HEK293 (cell line): ENCODE results near the gene SYNPO2L.
A peak's percentile ranks its signal among the peaks of the same experiment; 100 is the strongest.

ENCODE experiments used
- FEZF1 ChIP-seq: fragments of 450-650 bp; formaldehyde crosslinking; IDR thresholded peaks from 2 replicates; pipeline ENCODE4 v1.5.1; 2016; ENCODE audit warnings: missing biosample characterization, missing genetic modification characterization
- IKZF3 ChIP-seq: fragments of 450-650 bp; IDR thresholded peaks from 2 replicates; pipeline ENCODE4 v1.5.0; 2018; ENCODE audit warnings: missing biosample characterization, mild to moderate bottlenecking, missing genetic modification characterization, moderate library complexity
- SP7 ChIP-seq: fragments of 450-650 bp; formaldehyde crosslinking; IDR thresholded peaks from 2 replicates; pipeline ENCODE4 v1.5.1; 2016; ENCODE audit warnings: missing biosample characterization, missing genetic modification characterization
- TRIM28 ChIP-seq: IDR thresholded peaks from 2 replicates; pipeline ENCODE4 v1.6.1; 2011; ENCODE audit warnings: low read length, control low read depth, borderline replicate concordance
- WT1 ChIP-seq: fragments of 450-650 bp; formaldehyde crosslinking; IDR thresholded peaks from 2 replicates; pipeline ENCODE4 v1.5.1; 2016; ENCODE audit warnings: missing biosample characterization, missing genetic modification characterization
- ZFP69B ChIP-seq: fragments of 450-650 bp; formaldehyde crosslinking; IDR thresholded peaks from 2 replicates; pipeline ENCODE4 v1.5.1; 2016; ENCODE audit warnings: missing biosample characterization, missing genetic modification characterization
- ZNF121 ChIP-seq: fragments of 450-650 bp; formaldehyde crosslinking; IDR thresholded peaks from 2 replicates; pipeline ENCODE4 v1.5.1; 2016; ENCODE audit warnings: missing biosample characterization, missing genetic modification characterization
- ZNF138 ChIP-seq: fragments of 450-650 bp; formaldehyde crosslinking; IDR thresholded peaks from 2 replicates; pipeline ENCODE4 v1.5.1; 2016; ENCODE audit warnings: missing biosample characterization, missing genetic modification characterization, borderline replicate concordance
- ZNF146 ChIP-seq: fragments of 450-650 bp; formaldehyde crosslinking; IDR thresholded peaks from 2 replicates; pipeline ENCODE4 v1.5.1; 2016; ENCODE audit warnings: missing biosample characterization, missing genetic modification characterization
- ZNF155 ChIP-seq: fragments of 450-650 bp; formaldehyde crosslinking; IDR thresholded peaks from 2 replicates; pipeline ENCODE4 v1.5.1; 2016; ENCODE audit warnings: missing biosample characterization, missing genetic modification characterization
- ZNF16 ChIP-seq: fragments of 450-650 bp; formaldehyde crosslinking; IDR thresholded peaks from 2 replicates; pipeline ENCODE4 v1.5.1; 2016; ENCODE audit warnings: low read depth, missing biosample characterization, missing genetic modification characterization
- ZNF169 ChIP-seq: fragments of 450-650 bp; formaldehyde crosslinking; IDR thresholded peaks from 2 replicates; pipeline ENCODE4 v1.5.1; 2016; ENCODE audit warnings: missing biosample characterization, missing genetic modification characterization
- ZNF174 ChIP-seq: fragments of 450-650 bp; formaldehyde crosslinking; IDR thresholded peaks from 2 replicates; pipeline ENCODE4 v1.5.0; 2017; ENCODE audit warnings: missing biosample characterization, mild to moderate bottlenecking, missing genetic modification characterization
- ZNF274 ChIP-seq, 2 experiments: fragments of 200-500 bp in 1 of 2; fragments of 450-650 bp in 1 of 2; sonication (Bioruptor generic) in 1 of 2; formaldehyde crosslinking in 1 of 2; IDR thresholded peaks; 2 replicates each; pipeline versions ENCODE4 v1.5.1 to v1.6.1; 2014 to 2016; ENCODE audit warnings: borderline replicate concordance in 1 of 2, inconsistent platforms in 1 of 2, low read length in 1 of 2, missing biosample characterization in 1 of 2, missing genetic modification characterization in 1 of 2
- ZNF354C ChIP-seq: fragments of 450-650 bp; formaldehyde crosslinking; IDR thresholded peaks from 2 replicates; pipeline ENCODE4 v1.5.1; 2016; ENCODE audit warnings: missing biosample characterization, missing genetic modification characterization, low read depth, borderline replicate concordance
- ZNF416 ChIP-seq: fragments of 450-650 bp; formaldehyde crosslinking; IDR thresholded peaks from 2 replicates; pipeline ENCODE4 v1.5.1; 2016; ENCODE audit warnings: missing biosample characterization, missing genetic modification characterization
- ZNF510 ChIP-seq: fragments of 450-650 bp; formaldehyde crosslinking; IDR thresholded peaks from 2 replicates; pipeline ENCODE4 v1.5.1; 2018; ENCODE audit warnings: mild to moderate bottlenecking, missing genetic modification characterization, missing biosample characterization; ENCODE audit not compliant: insufficient replicate concordance
- ZNF561 ChIP-seq: fragments of 450-650 bp; IDR thresholded peaks from 2 replicates; pipeline ENCODE4 v1.5.1; 2018; ENCODE audit warnings: missing biosample characterization, missing genetic modification characterization, borderline replicate concordance
- ZNF837 ChIP-seq: fragments of 450-650 bp; formaldehyde crosslinking; IDR thresholded peaks from 2 replicates; pipeline ENCODE4 v1.5.1; 2016; ENCODE audit warnings: missing biosample characterization, missing genetic modification characterization
- ZXDB ChIP-seq: fragments of 450-650 bp; formaldehyde crosslinking; IDR thresholded peaks from 2 replicates; pipeline ENCODE4 v1.5.1; 2016; ENCODE audit warnings: missing biosample characterization, missing genetic modification characterization
- TF ChIP-seq, protein P1 (sequence below): fragments of 450-650 bp; formaldehyde crosslinking; IDR thresholded peaks from 2 replicates; pipeline ENCODE4 v1.5.1; 2017; ENCODE audit warnings: missing biosample characterization, missing genetic modification characterization
- TF ChIP-seq, protein P2 (sequence below): fragments of 450-650 bp; formaldehyde crosslinking; IDR thresholded peaks from 2 replicates; pipeline ENCODE4 v1.5.1; 2016; ENCODE audit warnings: missing biosample characterization, missing genetic modification characterization
- TF ChIP-seq, protein P3 (sequence below): fragments of 450-650 bp; formaldehyde crosslinking; IDR thresholded peaks from 2 replicates; pipeline ENCODE4 v1.5.1; 2016; ENCODE audit warnings: missing biosample characterization, missing genetic modification characterization
- TF ChIP-seq, protein P4 (sequence below): fragments of 450-650 bp; formaldehyde crosslinking; IDR thresholded peaks from 2 replicates; pipeline ENCODE4 v1.5.1; 2017; ENCODE audit warnings: missing biosample characterization, missing genetic modification characterization
- TF ChIP-seq, protein P5 (sequence below): fragments of 450-650 bp; formaldehyde crosslinking; IDR thresholded peaks from 2 replicates; pipeline ENCODE4 v1.5.1; 2016; ENCODE audit warnings: missing biosample characterization, missing genetic modification characterization
- TF ChIP-seq, protein P6 (sequence below): fragments of 450-650 bp; formaldehyde crosslinking; IDR thresholded peaks from 2 replicates; pipeline ENCODE4 v1.5.1; 2016; ENCODE audit warnings: missing biosample characterization, missing genetic modification characterization, low read depth

SYNPO2L gene

DNA sequence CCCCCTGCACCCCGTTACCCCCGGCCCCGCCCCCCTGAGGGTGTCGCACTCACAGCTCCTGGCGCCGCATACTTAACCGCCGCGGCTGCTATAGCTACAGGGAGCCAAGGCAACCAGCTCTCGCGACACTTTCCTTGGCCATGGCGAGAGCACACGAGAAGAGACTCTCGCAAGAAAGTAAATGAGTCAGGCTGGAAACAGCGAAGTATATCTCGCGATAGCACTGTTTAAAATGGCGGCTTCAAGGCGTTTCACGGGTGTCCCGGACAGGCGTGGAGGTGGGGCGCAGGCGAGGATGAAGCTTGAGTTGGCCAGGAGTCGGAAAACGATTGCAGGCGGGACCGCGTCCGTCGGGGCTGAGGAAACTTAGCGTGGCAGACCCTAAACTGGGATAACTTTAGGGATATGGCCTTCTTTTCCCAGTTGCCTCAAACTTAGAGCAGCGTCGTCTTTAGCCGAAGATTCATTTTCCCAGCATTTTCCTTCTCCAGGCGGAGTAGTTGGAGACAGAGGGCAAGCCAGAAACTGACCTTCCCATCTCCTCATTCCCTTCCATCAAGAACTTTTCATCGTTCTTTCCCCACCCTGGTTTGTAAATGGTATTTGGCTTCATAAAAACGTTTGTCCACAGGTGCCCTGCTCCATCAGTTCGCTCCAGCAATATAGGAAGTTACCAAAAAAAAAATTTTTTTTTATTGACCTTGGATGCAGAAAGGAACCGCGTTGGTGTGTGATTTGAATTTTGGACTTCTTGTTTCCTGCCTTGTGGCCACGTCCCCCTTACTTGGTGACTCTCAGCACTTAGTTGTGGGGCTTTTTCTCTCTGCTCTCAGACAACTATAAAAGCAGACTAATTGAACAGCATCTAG is 29.7 kb downstream of the SYNPO2L start (continued):
- TF ChIP-seq, protein P1, sequence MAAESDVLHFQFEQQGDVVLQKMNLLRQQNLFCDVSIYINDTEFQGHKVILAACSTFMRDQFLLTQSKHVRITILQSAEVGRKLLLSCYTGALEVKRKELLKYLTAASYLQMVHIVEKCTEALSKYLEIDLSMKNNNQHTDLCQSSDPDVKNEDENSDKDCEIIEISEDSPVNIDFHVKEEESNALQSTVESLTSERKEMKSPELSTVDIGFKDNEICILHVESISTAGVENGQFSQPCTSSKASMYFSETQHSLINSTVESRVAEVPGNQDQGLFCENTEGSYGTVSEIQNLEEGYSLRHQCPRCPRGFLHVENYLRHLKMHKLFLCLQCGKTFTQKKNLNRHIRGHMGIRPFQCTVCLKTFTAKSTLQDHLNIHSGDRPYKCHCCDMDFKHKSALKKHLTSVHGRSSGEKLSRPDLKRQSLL (tag by site-specific recombination): no peak
- TF ChIP-seq ZNF121: no peak
- no peak for TF ChIP-seq ZFP69B
- TF ChIP-seq FEZF1 (tag by site-specific recombination): no peak
- TF ChIP-seq, protein P2, sequence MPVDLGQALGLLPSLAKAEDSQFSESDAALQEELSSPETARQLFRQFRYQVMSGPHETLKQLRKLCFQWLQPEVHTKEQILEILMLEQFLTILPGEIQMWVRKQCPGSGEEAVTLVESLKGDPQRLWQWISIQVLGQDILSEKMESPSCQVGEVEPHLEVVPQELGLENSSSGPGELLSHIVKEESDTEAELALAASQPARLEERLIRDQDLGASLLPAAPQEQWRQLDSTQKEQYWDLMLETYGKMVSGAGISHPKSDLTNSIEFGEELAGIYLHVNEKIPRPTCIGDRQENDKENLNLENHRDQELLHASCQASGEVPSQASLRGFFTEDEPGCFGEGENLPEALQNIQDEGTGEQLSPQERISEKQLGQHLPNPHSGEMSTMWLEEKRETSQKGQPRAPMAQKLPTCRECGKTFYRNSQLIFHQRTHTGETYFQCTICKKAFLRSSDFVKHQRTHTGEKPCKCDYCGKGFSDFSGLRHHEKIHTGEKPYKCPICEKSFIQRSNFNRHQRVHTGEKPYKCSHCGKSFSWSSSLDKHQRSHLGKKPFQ (tag by site-specific recombination): no peak
- TF ChIP-seq ZNF146 (tag by site-specific recombination): no peak
- no peak for TF ChIP-seq WT1 (tag by site-specific recombination)
- TF ChIP-seq ZNF174 (tag by site-specific recombination): no peak
- TF ChIP-seq ZNF155 (tag by site-specific recombination): no peak
- no peak for TF ChIP-seq ZNF169
- TF ChIP-seq, protein P3, sequence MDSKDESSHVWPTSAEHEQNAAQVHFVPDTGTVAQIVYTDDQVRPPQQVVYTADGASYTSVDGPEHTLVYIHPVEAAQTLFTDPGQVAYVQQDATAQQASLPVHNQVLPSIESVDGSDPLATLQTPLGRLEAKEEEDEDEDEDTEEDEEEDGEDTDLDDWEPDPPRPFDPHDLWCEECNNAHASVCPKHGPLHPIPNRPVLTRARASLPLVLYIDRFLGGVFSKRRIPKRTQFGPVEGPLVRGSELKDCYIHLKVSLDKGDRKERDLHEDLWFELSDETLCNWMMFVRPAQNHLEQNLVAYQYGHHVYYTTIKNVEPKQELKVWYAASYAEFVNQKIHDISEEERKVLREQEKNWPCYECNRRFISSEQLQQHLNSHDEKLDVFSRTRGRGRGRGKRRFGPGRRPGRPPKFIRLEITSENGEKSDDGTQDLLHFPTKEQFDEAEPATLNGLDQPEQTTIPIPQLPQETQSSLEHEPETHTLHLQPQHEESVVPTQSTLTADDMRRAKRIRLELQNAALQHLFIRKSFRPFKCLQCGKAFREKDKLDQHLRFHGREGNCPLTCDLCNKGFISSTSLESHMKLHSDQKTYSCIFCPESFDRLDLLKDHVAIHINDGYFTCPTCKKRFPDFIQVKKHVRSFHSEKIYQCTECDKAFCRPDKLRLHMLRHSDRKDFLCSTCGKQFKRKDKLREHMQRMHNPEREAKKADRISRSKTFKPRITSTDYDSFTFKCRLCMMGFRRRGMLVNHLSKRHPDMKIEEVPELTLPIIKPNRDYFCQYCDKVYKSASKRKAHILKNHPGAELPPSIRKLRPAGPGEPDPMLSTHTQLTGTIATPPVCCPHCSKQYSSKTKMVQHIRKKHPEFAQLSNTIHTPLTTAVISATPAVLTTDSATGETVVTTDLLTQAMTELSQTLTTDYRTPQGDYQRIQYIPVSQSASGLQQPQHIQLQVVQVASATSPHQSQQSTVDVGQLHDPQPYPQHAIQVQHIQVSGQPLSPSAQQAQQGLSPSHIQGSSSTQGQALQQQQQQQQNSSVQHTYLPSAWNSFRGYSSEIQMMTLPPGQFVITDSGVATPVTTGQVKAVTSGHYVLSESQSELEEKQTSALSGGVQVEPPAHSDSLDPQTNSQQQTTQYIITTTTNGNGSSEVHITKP: no peak
- TF ChIP-seq, protein P4, sequence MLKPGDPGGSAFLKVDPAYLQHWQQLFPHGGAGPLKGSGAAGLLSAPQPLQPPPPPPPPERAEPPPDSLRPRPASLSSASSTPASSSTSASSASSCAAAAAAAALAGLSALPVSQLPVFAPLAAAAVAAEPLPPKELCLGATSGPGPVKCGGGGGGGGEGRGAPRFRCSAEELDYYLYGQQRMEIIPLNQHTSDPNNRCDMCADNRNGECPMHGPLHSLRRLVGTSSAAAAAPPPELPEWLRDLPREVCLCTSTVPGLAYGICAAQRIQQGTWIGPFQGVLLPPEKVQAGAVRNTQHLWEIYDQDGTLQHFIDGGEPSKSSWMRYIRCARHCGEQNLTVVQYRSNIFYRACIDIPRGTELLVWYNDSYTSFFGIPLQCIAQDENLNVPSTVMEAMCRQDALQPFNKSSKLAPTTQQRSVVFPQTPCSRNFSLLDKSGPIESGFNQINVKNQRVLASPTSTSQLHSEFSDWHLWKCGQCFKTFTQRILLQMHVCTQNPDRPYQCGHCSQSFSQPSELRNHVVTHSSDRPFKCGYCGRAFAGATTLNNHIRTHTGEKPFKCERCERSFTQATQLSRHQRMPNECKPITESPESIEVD: no peak
- TF ChIP-seq IKZF3 (tag by site-specific recombination): peak; percentile 46; the same call in 1 of the 2 replicates
- no peak for TF ChIP-seq ZNF354C
- TF ChIP-seq SP7: peak; percentile 54; the same call in 1 of the 2 replicates
- TF ChIP-seq ZNF416 (tag by site-specific recombination): no peak
- no peak for TF ChIP-seq ZNF510 (tag by site-specific recombination)
- peak; percentile 62; the same call in 1 of the 2 replicates for TF ChIP-seq ZNF561 (tag by site-specific recombination)
- TF ChIP-seq ZNF16: no peak
- TF ChIP-seq, protein P5, sequence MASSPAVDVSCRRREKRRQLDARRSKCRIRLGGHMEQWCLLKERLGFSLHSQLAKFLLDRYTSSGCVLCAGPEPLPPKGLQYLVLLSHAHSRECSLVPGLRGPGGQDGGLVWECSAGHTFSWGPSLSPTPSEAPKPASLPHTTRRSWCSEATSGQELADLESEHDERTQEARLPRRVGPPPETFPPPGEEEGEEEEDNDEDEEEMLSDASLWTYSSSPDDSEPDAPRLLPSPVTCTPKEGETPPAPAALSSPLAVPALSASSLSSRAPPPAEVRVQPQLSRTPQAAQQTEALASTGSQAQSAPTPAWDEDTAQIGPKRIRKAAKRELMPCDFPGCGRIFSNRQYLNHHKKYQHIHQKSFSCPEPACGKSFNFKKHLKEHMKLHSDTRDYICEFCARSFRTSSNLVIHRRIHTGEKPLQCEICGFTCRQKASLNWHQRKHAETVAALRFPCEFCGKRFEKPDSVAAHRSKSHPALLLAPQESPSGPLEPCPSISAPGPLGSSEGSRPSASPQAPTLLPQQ: peak; percentile 24; the same call in 1 of the 2 replicates
- no peak for TF ChIP-seq ZNF138 (tag by site-specific recombination)
- no peak for TF ChIP-seq ZNF837 (tag by site-specific recombination)
- TF ChIP-seq, protein P6, sequence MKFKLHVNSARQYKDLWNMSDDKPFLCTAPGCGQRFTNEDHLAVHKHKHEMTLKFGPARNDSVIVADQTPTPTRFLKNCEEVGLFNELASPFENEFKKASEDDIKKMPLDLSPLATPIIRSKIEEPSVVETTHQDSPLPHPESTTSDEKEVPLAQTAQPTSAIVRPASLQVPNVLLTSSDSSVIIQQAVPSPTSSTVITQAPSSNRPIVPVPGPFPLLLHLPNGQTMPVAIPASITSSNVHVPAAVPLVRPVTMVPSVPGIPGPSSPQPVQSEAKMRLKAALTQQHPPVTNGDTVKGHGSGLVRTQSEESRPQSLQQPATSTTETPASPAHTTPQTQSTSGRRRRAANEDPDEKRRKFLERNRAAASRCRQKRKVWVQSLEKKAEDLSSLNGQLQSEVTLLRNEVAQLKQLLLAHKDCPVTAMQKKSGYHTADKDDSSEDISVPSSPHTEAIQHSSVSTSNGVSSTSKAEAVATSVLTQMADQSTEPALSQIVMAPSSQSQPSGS (tag by site-specific recombination): no peak
- TF ChIP-seq ZNF274 (IDR thresholded peaks at IDR 0.05; ENCODE audit: low read length): no peak
- TF ChIP-seq ZNF274 (tag by site-specific recombination; IDR thresholded peaks at IDR 0.05; ENCODE audit: borderline replicate concordance): no peak
- TF ChIP-seq ZXDB: peak; percentile 78
- no peak for TF ChIP-seq TRIM28
